Nephron (organoid): ENCODE measurements around the gene IZUMO2.
"Not testable (repeated sequence)": the region's sequence is repeated elsewhere in the genome, so short reads cannot be mapped to it uniquely, and the experiment has no call there.

ENCODE experiments used
- H3K27ac Mint-ChIP-seq, 3 experiments: 2 replicates each; pipeline ENCODE4 v1.8.0; 2020; ENCODE audit warnings: mixed read lengths in 3 of 3, mild to moderate bottlenecking in 2 of 3, moderate library complexity in 1 of 3
- H3K27me3 Mint-ChIP-seq: 2 replicates; pipeline ENCODE4 v1.8.0; 2021; ENCODE audit warnings: low read depth, mild to moderate bottlenecking, moderate library complexity, mixed read lengths
- H3K36me3 Mint-ChIP-seq: 2 replicates; pipeline ENCODE4 v1.8.0; 2020; ENCODE audit warnings: low read depth, mixed read lengths
- H3K4me1 Mint-ChIP-seq: 2 replicates; pipeline ENCODE4 v1.8.0; 2020; ENCODE audit warnings: mixed read lengths
- H3K4me3 Mint-ChIP-seq, 3 experiments: 2 replicates each; pipeline ENCODE4 v1.8.0; 2020; ENCODE audit warnings: mild to moderate bottlenecking in 3 of 3, mixed read lengths in 3 of 3, moderate library complexity in 2 of 3
- H3K9me3 Mint-ChIP-seq: 2 replicates; pipeline ENCODE4 v1.8.0; 2020; ENCODE audit warnings: mixed read lengths
- TF ChIP-seq, protein P1 (sequence below), 3 experiments: fragments of 200-600 bp; sonication (generic); IDR thresholded peaks; one replicate each; pipeline ENCODE4 v1.5.0; 2021; ENCODE audit warnings: antibody characterized with exemption in 3 of 3; ENCODE audit not compliant: unreplicated experiment in 3 of 3

IZUMO2 gene

DNA sequence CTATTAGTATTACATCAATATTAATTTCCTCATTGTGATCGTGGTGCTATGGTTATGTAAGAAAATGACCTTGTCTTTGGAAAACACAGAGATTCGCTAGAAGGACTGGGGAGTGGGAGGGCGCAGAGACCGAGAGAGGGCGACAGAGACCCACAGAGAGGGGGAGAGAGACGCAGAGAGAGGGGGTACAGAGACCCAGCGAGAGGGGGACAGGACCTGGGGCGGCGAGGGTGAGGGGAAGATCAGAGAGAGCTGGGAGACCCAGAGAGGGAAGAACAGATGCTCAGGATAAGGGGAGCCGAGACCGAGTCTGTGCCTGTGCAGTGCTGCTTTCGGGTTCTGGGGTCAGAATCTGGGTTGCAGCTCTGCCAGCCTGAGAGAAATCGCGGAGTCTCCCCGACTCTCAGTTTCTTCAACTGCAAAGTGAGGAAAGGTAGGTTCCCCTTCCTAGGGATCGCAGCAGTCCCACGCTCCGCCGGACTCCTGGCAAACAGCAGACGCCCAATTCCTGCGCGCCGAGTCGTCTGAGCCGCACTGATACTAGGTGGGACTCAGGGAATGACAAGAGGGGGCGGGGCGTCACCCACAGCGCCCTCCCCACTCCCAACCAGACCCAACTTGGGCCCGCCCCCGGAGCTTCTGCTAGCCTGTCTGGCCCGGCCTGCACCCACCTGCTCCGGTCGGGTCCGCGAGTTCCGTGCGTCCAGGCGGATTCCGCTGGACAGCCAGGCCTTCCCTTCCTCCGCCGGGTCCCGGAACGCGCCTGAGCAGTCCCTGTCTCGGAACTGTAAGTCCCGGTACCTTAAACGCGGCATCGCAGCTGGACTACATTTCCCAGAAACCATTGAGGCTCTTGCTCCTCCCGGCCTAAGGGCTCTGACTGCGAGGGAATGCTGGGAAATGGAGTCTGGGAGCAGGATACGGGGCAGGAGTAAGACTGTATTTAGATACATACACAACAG lies 15.3 kb downstream of the IZUMO2 start:
- Mint-ChIP-seq H3K4me3 (peak overlapping the region; percentile 87 to 89 (median 88)), H3K27me3 (peaks cover 23% of the 10 kb centered on the region), H3K9me3 (peaks cover 5% of the 10 kb centered on the region), H3K4me1 (no peaks in the 10 kb centered on the region), H3K27ac (peak overlapping the region in 1 of 3 experiments; percentile 40), H3K36me3 (no peaks in the 10 kb centered on the region)
- TF ChIP-seq, protein P1, sequence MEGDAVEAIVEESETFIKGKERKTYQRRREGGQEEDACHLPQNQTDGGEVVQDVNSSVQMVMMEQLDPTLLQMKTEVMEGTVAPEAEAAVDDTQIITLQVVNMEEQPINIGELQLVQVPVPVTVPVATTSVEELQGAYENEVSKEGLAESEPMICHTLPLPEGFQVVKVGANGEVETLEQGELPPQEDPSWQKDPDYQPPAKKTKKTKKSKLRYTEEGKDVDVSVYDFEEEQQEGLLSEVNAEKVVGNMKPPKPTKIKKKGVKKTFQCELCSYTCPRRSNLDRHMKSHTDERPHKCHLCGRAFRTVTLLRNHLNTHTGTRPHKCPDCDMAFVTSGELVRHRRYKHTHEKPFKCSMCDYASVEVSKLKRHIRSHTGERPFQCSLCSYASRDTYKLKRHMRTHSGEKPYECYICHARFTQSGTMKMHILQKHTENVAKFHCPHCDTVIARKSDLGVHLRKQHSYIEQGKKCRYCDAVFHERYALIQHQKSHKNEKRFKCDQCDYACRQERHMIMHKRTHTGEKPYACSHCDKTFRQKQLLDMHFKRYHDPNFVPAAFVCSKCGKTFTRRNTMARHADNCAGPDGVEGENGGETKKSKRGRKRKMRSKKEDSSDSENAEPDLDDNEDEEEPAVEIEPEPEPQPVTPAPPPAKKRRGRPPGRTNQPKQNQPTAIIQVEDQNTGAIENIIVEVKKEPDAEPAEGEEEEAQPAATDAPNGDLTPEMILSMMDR (IDR thresholded peaks at IDR 0.05; ENCODE audit: unreplicated experiment in 3 of 3) = peak; percentile 44 to 59 (median 56)

GRCh38 chr19:50141921-50142320 lies 21.2 kb downstream of the IZUMO2 start:
- H3K4me3 Mint-ChIP-seq, H3K27me3 Mint-ChIP-seq: not testable (repeated sequence)
- TF ChIP-seq, protein P1 (IDR thresholded peaks at IDR 0.05; ENCODE audit: unreplicated experiment in 3 of 3) = peak in 2 of 3 experiments; percentile 14 to 16

GRCh38 chr19:50140118-50140845 lies 22.8 kb downstream of the IZUMO2 start:
- not testable (repeated sequence) for H3K27me3 Mint-ChIP-seq, H3K4me1 Mint-ChIP-seq, H3K9me3 Mint-ChIP-seq

More at GRCh38 chr19:50141921-50142320, 21.2 kb downstream of the IZUMO2 start:
- not testable (repeated sequence) for H3K27ac Mint-ChIP-seq, H3K4me1 Mint-ChIP-seq, H3K36me3 Mint-ChIP-seq, H3K9me3 Mint-ChIP-seq

DNA sequence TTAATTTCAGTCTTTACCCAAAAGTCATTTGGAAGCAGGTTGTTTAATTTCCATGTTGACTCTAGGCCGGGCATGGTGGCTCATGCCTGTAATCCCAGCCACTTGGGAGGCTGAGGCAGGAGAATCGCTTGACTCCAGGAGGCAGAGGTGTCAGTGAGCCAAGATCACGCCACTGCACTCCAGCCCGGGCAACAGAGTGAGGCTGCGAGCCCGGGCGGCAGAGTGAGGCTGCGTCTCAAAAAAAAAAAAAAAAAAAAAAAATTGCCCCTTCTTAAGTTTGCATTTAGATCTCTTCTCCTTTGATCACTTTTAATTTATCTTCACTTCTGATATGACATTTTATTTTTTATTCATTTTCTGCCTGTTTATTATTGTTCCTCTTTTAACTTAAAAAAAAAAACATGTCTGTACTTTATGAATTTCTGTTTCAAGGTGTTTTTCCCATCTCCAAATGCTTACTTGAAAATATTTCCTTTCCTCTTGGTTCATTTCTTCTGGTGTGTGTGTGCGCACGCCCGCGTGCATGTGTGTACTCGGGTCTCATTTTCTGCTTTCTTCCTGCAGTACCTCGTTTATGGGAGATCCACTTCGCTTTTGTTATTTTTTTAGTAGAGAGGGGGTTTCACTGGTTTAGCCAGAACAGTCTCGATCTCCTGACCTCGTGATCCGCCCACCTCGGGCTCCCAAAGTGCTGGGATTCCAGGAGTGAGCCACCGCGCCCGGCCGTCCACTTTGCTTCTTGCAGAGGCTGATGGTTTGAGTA lies 26.3 kb downstream of the IZUMO2 start:
- not testable (repeated sequence) for H3K27me3 Mint-ChIP-seq, H3K4me3 Mint-ChIP-seq, H3K27ac Mint-ChIP-seq, H3K9me3 Mint-ChIP-seq, H3K4me1 Mint-ChIP-seq, H3K36me3 Mint-ChIP-seq

More at GRCh38 chr19:50140118-50140845, 22.8 kb downstream of the IZUMO2 start:
- not testable (repeated sequence) for H3K36me3 Mint-ChIP-seq, H3K4me3 Mint-ChIP-seq, H3K27ac Mint-ChIP-seq

DNA sequence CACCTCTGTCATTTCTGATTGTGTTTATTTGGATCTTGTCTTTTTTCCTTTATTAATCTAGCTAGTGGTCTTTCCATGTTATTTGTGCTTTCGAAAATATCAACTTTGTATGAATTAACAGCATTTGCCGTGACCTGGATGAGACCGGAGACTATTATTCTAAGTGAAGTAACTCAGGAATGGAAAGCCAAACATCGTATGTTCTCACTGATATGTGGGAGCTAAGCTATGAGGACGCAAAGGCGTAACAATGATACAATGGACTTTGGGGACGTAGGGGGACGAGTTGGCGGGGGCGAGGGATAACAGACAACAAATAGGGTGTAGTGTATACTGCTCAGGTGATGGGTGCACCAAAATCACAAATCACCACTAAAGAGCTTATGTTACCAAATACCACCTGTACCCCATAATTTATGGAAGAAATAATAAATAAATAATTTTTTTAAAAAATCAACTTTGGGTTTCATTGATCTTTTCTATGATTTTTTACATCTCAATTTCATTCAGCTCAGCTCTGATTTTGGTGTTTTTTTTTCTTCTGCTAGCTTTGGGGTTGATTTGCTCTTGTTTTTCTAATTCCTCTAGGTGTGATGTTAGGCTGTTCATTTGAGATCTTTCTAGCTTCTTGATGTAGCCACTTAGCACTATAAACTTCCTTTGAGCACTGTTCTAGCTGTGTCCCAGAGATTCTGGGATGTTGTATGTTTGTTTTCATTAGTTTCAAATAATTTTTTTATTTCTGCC lies 27.1 kb downstream of the IZUMO2 start:
- not testable (repeated sequence) for H3K36me3 Mint-ChIP-seq, H3K4me3 Mint-ChIP-seq, H3K4me1 Mint-ChIP-seq, H3K27ac Mint-ChIP-seq, H3K9me3 Mint-ChIP-seq, H3K27me3 Mint-ChIP-seq
- TF ChIP-seq, protein P1 (IDR thresholded peaks at IDR 0.05; ENCODE audit: unreplicated experiment in 3 of 3) = peak in 1 of 3 experiments; percentile 19

DNA sequence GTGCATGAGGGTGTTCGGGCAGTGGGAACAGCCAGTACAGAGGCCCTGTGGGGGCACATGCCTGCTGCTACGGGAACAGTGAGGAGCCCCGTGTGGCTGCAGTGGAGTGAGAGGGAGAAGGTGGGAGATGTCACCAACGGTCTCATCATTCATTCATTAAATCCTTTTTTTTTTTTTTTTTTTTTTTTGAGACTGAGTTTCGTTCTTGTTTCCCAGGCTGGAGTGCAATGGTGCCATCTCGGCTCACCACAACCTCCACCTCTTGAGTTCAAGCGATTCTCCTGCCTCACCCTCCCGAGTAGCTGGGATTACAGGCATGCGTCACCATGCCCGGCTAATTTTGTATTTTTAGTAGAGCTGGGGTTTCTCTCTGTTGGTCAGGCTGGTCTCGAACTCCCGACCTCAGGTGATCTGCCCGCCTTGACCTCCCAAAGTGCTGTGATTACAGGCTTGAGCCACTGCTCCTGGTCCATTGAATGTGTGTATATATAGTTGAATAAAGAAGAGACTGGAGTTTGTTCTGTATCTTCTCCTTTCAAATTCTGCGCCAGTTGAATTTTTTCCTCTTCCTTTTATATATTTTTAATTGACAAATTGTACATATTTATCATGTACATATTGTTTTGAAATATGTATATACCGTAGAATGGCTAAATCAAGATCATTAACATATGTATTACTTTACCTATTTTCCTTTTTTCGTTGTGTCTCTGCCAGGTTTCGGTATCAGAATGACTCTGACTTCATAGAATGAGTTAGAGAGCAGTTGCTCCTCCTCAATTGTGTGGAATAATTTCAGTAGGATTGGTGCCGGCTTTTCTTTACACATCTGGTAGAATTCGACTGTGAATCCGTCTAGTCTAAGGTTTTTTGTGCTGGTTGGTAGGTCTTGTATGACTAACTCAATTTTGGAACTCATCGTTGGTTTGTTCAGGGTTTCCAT lies 28.0 kb downstream of the IZUMO2 start:
- H3K36me3 Mint-ChIP-seq, H3K4me3 Mint-ChIP-seq, H3K4me1 Mint-ChIP-seq, H3K9me3 Mint-ChIP-seq, H3K27me3 Mint-ChIP-seq, H3K27ac Mint-ChIP-seq: not testable (repeated sequence)
